Activated CD8-positive, alpha-beta T cell treated with anti-CD3 and anti-CD28 coated beads, Interleukin-2, amount 10 ng/mL, durations not matched to agents 7 days and 5 days (primary cell): ENCODE data around the gene GNL2. TPM values are rescaled to one million over a fixed set of nuclear protein-coding genes. Genes with fewer than 3 reads are reported as not detected.
"Not testable (repeated sequence)": the region's sequence is repeated elsewhere in the genome, so short reads cannot be mapped to it uniquely, and the experiment has no call there.

Source experiments
- ATAC-seq: fragments of 150-1000 bp; cut with Tn5 transposase; one replicate; pipeline ENCODE4 v1.10.0; 2021; ENCODE audit warnings: moderate library complexity
- CTCF ChIA-PET: fragments of 350-600 bp; sonication (Branson Sonifier 250); formaldehyde crosslinking; loops from one replicate; lab custom pipeline; 2021; ENCODE audit warnings: antibody characterized with exemption; lab: Charles Lee
- POLR2A ChIA-PET: fragments of 350-600 bp; sonication (Branson Sonifier 250); formaldehyde crosslinking; loops from one replicate; lab custom pipeline; 2021; ENCODE audit warnings: antibody characterized with exemption; lab: Charles Lee
- DNase-seq: peaks from one replicate; pipeline ENCODE4 v3.0.0-alpha.2; 2020
- H3K27ac Mint-ChIP-seq: one replicate; pipeline ENCODE4 v1.8.0; 2021; ENCODE audit warnings: mild to moderate bottlenecking, mixed read lengths
- H3K27me3 Mint-ChIP-seq: one replicate; pipeline ENCODE4 v1.8.0; 2021; ENCODE audit warnings: low read depth, mixed read lengths
- H3K36me3 Mint-ChIP-seq: one replicate; pipeline ENCODE4 v1.8.0; 2021; ENCODE audit warnings: low read depth, mixed read lengths
- H3K4me1 Mint-ChIP-seq: one replicate; pipeline ENCODE4 v1.8.0; 2021; ENCODE audit warnings: low read depth, mixed read lengths
- H3K4me3 Mint-ChIP-seq: one replicate; pipeline ENCODE4 v1.8.0; 2021; ENCODE audit warnings: mild to moderate bottlenecking, mixed read lengths
- H3K9me3 Mint-ChIP-seq: one replicate; pipeline ENCODE4 v1.8.0; 2022; ENCODE audit warnings: mixed read lengths; ENCODE audit not compliant: insufficient read depth
- total RNA-seq, 2 experiments: library from RNA; stranded (reverse); gene quantifications; one replicate each; pipeline ENCODE4 v1.2.3, GENCODE V29; 2021

The GNL2 gene
- total RNA-seq, 2 experiments from 2014 or later: 50.8 to 54.4 TPM

- CTCF ChIA-PET: interaction anchor here (0.9 to 1.3 kb wide), 3 partner anchors 9 to 120 kb away, joined by 3 to 5 read pairs (median 3); no protein-coding TSS in a partner anchor
- POLR2A ChIA-PET: no interaction called here
- ATAC-seq: peak; percentile 42
- Mint-ChIP-seq H3K27ac (no peak overlapping the region), H3K4me3 (peak overlapping the region; percentile 1), H3K27me3 (no peaks in the 10 kb centered on the region), H3K4me1 (peaks cover 57% of the 10 kb centered on the region), H3K9me3 (no peaks in the 10 kb centered on the region), H3K36me3 (peaks cover 80% of the 10 kb centered on the region)
- DNase-seq: no peak
Observed at GRCh38 chr1:37574834-37575480, 20.8 kb downstream of the GNL2 start.

GRCh38 chr1:37570528-37571334, 25.0 kb downstream of the GNL2 start:
- H3K4me3 Mint-ChIP-seq: peak overlapping the region; percentile 2
- H3K27me3 Mint-ChIP-seq: no peaks in the 10 kb centered on the region
- no peak for ATAC-seq
- H3K27ac Mint-ChIP-seq: peak overlapping the region; percentile 73
- H3K4me1 Mint-ChIP-seq: peaks cover 44% of the 10 kb centered on the region
- DNase-seq: no peak
- ChIA-PET POLR2A (interaction anchor here (1.0 kb wide), 1 partner anchor 25 kb away, joined by 5 read pairs; the partner anchor contains the start of gene GNL2), CTCF (interaction anchor here (1.5 to 1.6 kb wide), 2 partner anchors 8 to 111 kb away, joined by 5 read pairs; no protein-coding TSS in a partner anchor)
- peaks cover 90% of the 10 kb centered on the region for H3K36me3 Mint-ChIP-seq
- H3K9me3 Mint-ChIP-seq: no peaks in the 10 kb centered on the region

GRCh38 chr1:37567023-37567422, 28.7 kb downstream of the GNL2 start:
- Mint-ChIP-seq H3K4me3 (no peak overlapping the region), H3K9me3 (no peaks in the 10 kb centered on the region), H3K27ac (no peak overlapping the region), H3K4me1 (peaks cover 16% of the 10 kb centered on the region), H3K27me3 (no peaks in the 10 kb centered on the region), H3K36me3 (peaks cover 69% of the 10 kb centered on the region)
- DNase-seq (no peak), ATAC-seq (no peak)
- CTCF ChIA-PET: interaction anchor here (0.8 to 1.1 kb wide), 2 partner anchors 34 to 114 kb away, joined by 3 to 4 read pairs; no protein-coding TSS in a partner anchor
- POLR2A ChIA-PET: no interaction called here

GRCh38 chr1:37564892-37565291, 30.8 kb downstream of the GNL2 start:
- DNase-seq (no peak), ATAC-seq (no peak)
- POLR2A ChIA-PET: no interaction called here
- Mint-ChIP-seq H3K27me3 (no peaks in the 10 kb centered on the region), H3K36me3 (peaks cover 51% of the 10 kb centered on the region), H3K4me3 (no peak overlapping the region), H3K27ac (peak overlapping the region; percentile 22), H3K9me3 (no peaks in the 10 kb centered on the region), H3K4me1 (no peaks in the 10 kb centered on the region)
- CTCF ChIA-PET: interaction anchor here (1.0 to 1.3 kb wide), 3 partner anchors 38 to 117 kb away, joined by 3 to 6 read pairs (median 4); no protein-coding TSS in a partner anchor

GRCh38 chr1:37562984-37563383, 32.8 kb downstream of the GNL2 start:
- no peaks in the 10 kb centered on the region for H3K4me1 Mint-ChIP-seq
- ChIA-PET POLR2A (no interaction called here), CTCF (interaction anchor here (0.7 to 1.4 kb wide), 4 partner anchors 8 to 118 kb away, joined by 3 to 8 read pairs (median 5); no protein-coding TSS in a partner anchor)
- H3K27ac Mint-ChIP-seq: peak overlapping the region; percentile 42
- DNase-seq (no peak), ATAC-seq (no peak)
- no peaks in the 10 kb centered on the region for H3K9me3 Mint-ChIP-seq
- H3K36me3 Mint-ChIP-seq: peaks cover 32% of the 10 kb centered on the region
- H3K27me3 Mint-ChIP-seq: no peaks in the 10 kb centered on the region
- H3K4me3 Mint-ChIP-seq: no peak overlapping the region

- no peaks in the 10 kb centered on the region for H3K9me3 Mint-ChIP-seq
- DNase-seq (peak; percentile 49), ATAC-seq (peak; percentile 33)
- peak overlapping the region; percentile 36 for H3K27ac Mint-ChIP-seq
- ChIA-PET CTCF (interaction anchor here (0.6 to 1.4 kb wide), 6 partner anchors 10 to 139 kb away, joined by 3 to 5 read pairs (median 4); partner anchors contain the start of gene CDCA8), POLR2A (no interaction called here)
- no peak overlapping the region for H3K4me3 Mint-ChIP-seq
- H3K36me3 Mint-ChIP-seq: peaks cover 18% of the 10 kb centered on the region
- H3K27me3 Mint-ChIP-seq: peaks cover 2% of the 10 kb centered on the region
- peaks cover 8% of the 10 kb centered on the region for H3K4me1 Mint-ChIP-seq
Observed at GRCh38 chr1:37561133-37562132, 34.3 kb downstream of the GNL2 start.

- H3K9me3 Mint-ChIP-seq: no peaks in the 10 kb centered on the region
- H3K27ac Mint-ChIP-seq: no peak overlapping the region
- CTCF ChIA-PET: interaction anchor here (1.0 to 1.1 kb wide), 2 partner anchors 121 to 123 kb away, joined by 3 to 4 read pairs; no protein-coding TSS in a partner anchor
- DNase-seq: no peak
- ATAC-seq: no peak
- peaks cover 11% of the 10 kb centered on the region for H3K36me3 Mint-ChIP-seq
- H3K4me1 Mint-ChIP-seq: peaks cover 12% of the 10 kb centered on the region
- peaks cover 2% of the 10 kb centered on the region for H3K27me3 Mint-ChIP-seq
- POLR2A ChIA-PET: no interaction called here
- H3K4me3 Mint-ChIP-seq: no peak overlapping the region
Observed at GRCh38 chr1:37560401-37561132, 35.2 kb downstream of the GNL2 start.

- ATAC-seq, H3K36me3 Mint-ChIP-seq, H3K9me3 Mint-ChIP-seq, H3K4me3 Mint-ChIP-seq, H3K27me3 Mint-ChIP-seq, DNase-seq, H3K27ac Mint-ChIP-seq, POLR2A ChIA-PET: not testable (repeated sequence)
- CTCF ChIA-PET: interaction anchor here (1.0 kb wide), 1 partner anchor 121 kb away, joined by 3 read pairs; no protein-coding TSS in a partner anchor
- H3K4me1 Mint-ChIP-seq: peaks cover 14% of the 10 kb centered on the region
Observed at GRCh38 chr1:37559957-37560379, 35.8 kb downstream of the GNL2 start.

- H3K9me3 Mint-ChIP-seq: no peaks in the 10 kb centered on the region
- CTCF ChIA-PET: no interaction called here
- POLR2A ChIA-PET: no interaction called here
- H3K4me3 Mint-ChIP-seq: no peak overlapping the region
- peaks cover 2% of the 10 kb centered on the region for H3K27me3 Mint-ChIP-seq
- H3K27ac Mint-ChIP-seq: no peak overlapping the region
- ATAC-seq (no peak), DNase-seq (no peak)
- H3K4me1 Mint-ChIP-seq: peaks cover 20% of the 10 kb centered on the region
- H3K36me3 Mint-ChIP-seq: peaks cover 6% of the 10 kb centered on the region
Observed at GRCh38 chr1:37559080-37559479, 36.7 kb downstream of the GNL2 start.

- no peaks in the 10 kb centered on the region for H3K9me3 Mint-ChIP-seq
- no peak for ATAC-seq
- peaks cover 7% of the 10 kb centered on the region for H3K36me3 Mint-ChIP-seq
- H3K4me3 Mint-ChIP-seq: no peak overlapping the region
- peaks cover 2% of the 10 kb centered on the region for H3K27me3 Mint-ChIP-seq
- no peak for DNase-seq
- ChIA-PET POLR2A (no interaction called here), CTCF (interaction anchor here (1.6 kb wide), 1 partner anchor 44 kb away, joined by 5 read pairs; the partner anchor contains the start of gene MEAF6)
- no peak overlapping the region for H3K27ac Mint-ChIP-seq
- H3K4me1 Mint-ChIP-seq: peaks cover 22% of the 10 kb centered on the region
Observed at GRCh38 chr1:37558411-37558810, 37.3 kb downstream of the GNL2 start.
